HepG2 (cell line): ENCODE measurements around the gene AGBL3. TPM values are rescaled to one million over a fixed set of nuclear protein-coding genes. Genes with fewer than 3 reads are reported as not detected.
A peak's percentile ranks its signal among the peaks of the same experiment; 100 is the strongest.

Source experiments
- ADNP ChIP-seq: sonication (generic); formaldehyde crosslinking; IDR thresholded peaks from 2 replicates; pipeline ENCODE4 v1.4.0; 2020; ENCODE audit warnings: missing genetic modification reagents
- ATF3 ChIP-seq: sonication (generic); formaldehyde crosslinking; IDR thresholded peaks from 2 replicates; pipeline ENCODE4 v1.4.0; 2020; ENCODE audit warnings: missing genetic modification reagents
- FUBP1 ChIP-seq: sonication (generic); formaldehyde crosslinking; IDR thresholded peaks from 2 replicates; pipeline ENCODE4 v1.5.1; 2020; ENCODE audit warnings: missing genetic modification reagents, mild to moderate bottlenecking, borderline replicate concordance
- MTF1 ChIP-seq: sonication (generic); formaldehyde crosslinking; IDR thresholded peaks from 2 replicates; pipeline ENCODE4 v1.5.0; 2020; ENCODE audit warnings: missing genetic modification reagents
- PCBP1 ChIP-seq: fragments of 200-400 bp; formaldehyde crosslinking; IDR thresholded peaks from 2 replicates; pipeline ENCODE4 v1.6.1; 2017; ENCODE audit warnings: mild to moderate bottlenecking, low read depth, low read length, borderline replicate concordance
- PHF8 ChIP-seq: sonication (generic); formaldehyde crosslinking; IDR thresholded peaks from 2 replicates; pipeline ENCODE4 v1.5.0; 2020; ENCODE audit warnings: missing genetic modification reagents
- RBM22 ChIP-seq: fragments of 200-400 bp; formaldehyde crosslinking; optimal IDR thresholded peaks from 2 replicates; pipeline ENCODE3; 2017; ENCODE audit warnings: mild to moderate bottlenecking, low read length, moderate library complexity
- SP2 ChIP-seq: sonication (generic); formaldehyde crosslinking; IDR thresholded peaks from 2 replicates; pipeline ENCODE4 v1.5.1; 2020; ENCODE audit warnings: mild to moderate bottlenecking, missing genetic modification reagents
- TEF ChIP-seq: sonication (generic); formaldehyde crosslinking; IDR thresholded peaks from 2 replicates; pipeline ENCODE4 v1.5.0; 2020; ENCODE audit warnings: missing genetic modification reagents
- THYN1 ChIP-seq: sonication (generic); formaldehyde crosslinking; IDR thresholded peaks from 2 replicates; pipeline ENCODE4 v1.8.1; 2023; ENCODE audit warnings: low read depth, mild to moderate bottlenecking, moderate library complexity, missing genetic modification reagents, borderline replicate concordance
- ZNF337 ChIP-seq: sonication (generic); formaldehyde crosslinking; IDR thresholded peaks from 2 replicates; pipeline ENCODE4 v1.5.1; 2020; ENCODE audit warnings: missing genetic modification reagents, low read depth, mild to moderate bottlenecking, borderline replicate concordance
- ZNF781 ChIP-seq: sonication (generic); formaldehyde crosslinking; IDR thresholded peaks from 2 replicates; pipeline ENCODE4 v1.5.1; 2020; ENCODE audit warnings: borderline replicate concordance, mild to moderate bottlenecking, missing genetic modification reagents; ENCODE audit errors: not compliant biosample characterization
- polyA plus RNA-seq, 8 experiments: library from polyadenylated mRNA; depleted of rRNA in 3 of 8; stranded (reverse) in 7 of 8; unstranded in 1 of 8; fragments of >200 nt; fragmentation: Illumina TruSeq in 4 of 8; extraction: Trizol in 4 of 8; gene quantifications; 2 replicates each; pipeline versions ENCODE4 v1.2.1 to v1.2.3, GENCODE V29; 2011 to 2016; ENCODE audit warnings: low read depth in 4 of 8, missing spikeins in 1 of 8, mixed read lengths in 1 of 8; ENCODE audit not compliant: insufficient read depth in 1 of 8
- total RNA-seq, 5 experiments: library from RNA; depleted of rRNA; stranded (reverse); fragments of >200 nt; fragmentation: Illumina TruSeq; extraction: Trizol; gene quantifications; 2 replicates each; pipeline ENCODE4 v1.2.3, GENCODE V29; 2016; ENCODE audit warnings: low read depth in 1 of 5
- TF ChIP-seq, protein P1 (sequence below): sonication (generic); formaldehyde crosslinking; IDR thresholded peaks from 2 replicates; pipeline ENCODE4 v1.5.1; 2020; ENCODE audit warnings: mild to moderate bottlenecking, missing genetic modification reagents, moderate library complexity
- TF ChIP-seq, protein P2 (sequence below): sonication (generic); formaldehyde crosslinking; IDR thresholded peaks from 2 replicates; pipeline ENCODE4 v1.5.1; 2020; ENCODE audit warnings: mild to moderate bottlenecking, missing genetic modification reagents, borderline replicate concordance

The AGBL3 gene
- total and polyA plus RNA-seq, 2 of the 13 experiments (the other 11 are each of a cell fraction or from before 2014, with no cell fraction given) = 2.2 to 7.2 TPM

DNA sequence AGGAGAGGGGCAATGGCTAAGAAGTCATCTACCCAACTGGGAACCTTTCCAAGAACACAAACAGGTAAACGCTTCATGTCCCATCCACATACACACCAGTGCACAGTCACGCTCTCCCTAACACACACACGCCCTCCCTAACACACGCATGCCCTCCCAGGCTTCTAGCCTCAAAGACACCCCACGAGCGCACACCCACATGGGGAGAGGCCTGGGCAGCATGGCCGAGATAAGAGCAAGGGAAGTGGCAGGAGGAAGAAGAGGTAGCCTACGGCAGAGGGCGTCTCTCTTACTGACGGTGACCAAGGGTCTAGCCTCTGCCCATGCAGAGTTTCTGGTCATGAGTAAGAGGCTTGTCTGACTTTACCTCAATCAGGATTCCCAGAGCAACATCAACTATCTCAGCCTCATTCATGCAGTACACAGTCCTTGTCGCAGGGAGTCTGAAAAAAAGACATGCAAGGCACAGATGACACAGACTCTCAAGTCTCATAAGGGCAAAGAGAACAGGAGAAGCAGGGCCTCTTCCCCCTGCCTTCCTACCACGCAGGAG lies 181.1 kb downstream of the AGBL3 start (continued):
- TF ChIP-seq, protein P1, sequence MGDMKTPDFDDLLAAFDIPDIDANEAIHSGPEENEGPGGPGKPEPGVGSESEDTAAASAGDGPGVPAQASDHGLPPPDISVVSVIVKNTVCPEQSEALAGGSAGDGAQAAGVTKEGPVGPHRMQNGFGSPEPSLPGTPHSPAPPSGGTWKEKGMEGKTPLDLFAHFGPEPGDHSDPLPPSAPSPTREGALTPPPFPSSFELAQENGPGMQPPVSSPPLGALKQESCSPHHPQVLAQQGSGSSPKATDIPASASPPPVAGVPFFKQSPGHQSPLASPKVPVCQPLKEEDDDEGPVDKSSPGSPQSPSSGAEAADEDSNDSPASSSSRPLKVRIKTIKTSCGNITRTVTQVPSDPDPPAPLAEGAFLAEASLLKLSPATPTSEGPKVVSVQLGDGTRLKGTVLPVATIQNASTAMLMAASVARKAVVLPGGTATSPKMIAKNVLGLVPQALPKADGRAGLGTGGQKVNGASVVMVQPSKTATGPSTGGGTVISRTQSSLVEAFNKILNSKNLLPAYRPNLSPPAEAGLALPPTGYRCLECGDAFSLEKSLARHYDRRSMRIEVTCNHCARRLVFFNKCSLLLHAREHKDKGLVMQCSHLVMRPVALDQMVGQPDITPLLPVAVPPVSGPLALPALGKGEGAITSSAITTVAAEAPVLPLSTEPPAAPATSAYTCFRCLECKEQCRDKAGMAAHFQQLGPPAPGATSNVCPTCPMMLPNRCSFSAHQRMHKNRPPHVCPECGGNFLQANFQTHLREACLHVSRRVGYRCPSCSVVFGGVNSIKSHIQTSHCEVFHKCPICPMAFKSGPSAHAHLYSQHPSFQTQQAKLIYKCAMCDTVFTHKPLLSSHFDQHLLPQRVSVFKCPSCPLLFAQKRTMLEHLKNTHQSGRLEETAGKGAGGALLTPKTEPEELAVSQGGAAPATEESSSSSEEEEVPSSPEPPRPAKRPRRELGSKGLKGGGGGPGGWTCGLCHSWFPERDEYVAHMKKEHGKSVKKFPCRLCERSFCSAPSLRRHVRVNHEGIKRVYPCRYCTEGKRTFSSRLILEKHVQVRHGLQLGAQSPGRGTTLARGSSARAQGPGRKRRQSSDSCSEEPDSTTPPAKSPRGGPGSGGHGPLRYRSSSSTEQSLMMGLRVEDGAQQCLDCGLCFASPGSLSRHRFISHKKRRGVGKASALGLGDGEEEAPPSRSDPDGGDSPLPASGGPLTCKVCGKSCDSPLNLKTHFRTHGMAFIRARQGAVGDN (CRISPR knock-in tag) = 0 out of 2 replicates have a peak, but pooled peaks have one; percentile 7
- TF ChIP-seq THYN1 = no peak
- TF ChIP-seq PHF8 = peak; percentile 33; the same call in 1 of the 2 replicates
- TF ChIP-seq RBM22 = peak; percentile 15
- no peak for TF ChIP-seq ADNP (CRISPR knock-in tag)
- no peak for TF ChIP-seq ZNF337 (CRISPR knock-in tag)
- no peak for TF ChIP-seq ATF3 (CRISPR knock-in tag)
- TF ChIP-seq SP2 (CRISPR knock-in tag) = no peak
- TF ChIP-seq TEF (CRISPR knock-in tag) = no peak
- TF ChIP-seq MTF1 = no peak
- TF ChIP-seq, protein P2, sequence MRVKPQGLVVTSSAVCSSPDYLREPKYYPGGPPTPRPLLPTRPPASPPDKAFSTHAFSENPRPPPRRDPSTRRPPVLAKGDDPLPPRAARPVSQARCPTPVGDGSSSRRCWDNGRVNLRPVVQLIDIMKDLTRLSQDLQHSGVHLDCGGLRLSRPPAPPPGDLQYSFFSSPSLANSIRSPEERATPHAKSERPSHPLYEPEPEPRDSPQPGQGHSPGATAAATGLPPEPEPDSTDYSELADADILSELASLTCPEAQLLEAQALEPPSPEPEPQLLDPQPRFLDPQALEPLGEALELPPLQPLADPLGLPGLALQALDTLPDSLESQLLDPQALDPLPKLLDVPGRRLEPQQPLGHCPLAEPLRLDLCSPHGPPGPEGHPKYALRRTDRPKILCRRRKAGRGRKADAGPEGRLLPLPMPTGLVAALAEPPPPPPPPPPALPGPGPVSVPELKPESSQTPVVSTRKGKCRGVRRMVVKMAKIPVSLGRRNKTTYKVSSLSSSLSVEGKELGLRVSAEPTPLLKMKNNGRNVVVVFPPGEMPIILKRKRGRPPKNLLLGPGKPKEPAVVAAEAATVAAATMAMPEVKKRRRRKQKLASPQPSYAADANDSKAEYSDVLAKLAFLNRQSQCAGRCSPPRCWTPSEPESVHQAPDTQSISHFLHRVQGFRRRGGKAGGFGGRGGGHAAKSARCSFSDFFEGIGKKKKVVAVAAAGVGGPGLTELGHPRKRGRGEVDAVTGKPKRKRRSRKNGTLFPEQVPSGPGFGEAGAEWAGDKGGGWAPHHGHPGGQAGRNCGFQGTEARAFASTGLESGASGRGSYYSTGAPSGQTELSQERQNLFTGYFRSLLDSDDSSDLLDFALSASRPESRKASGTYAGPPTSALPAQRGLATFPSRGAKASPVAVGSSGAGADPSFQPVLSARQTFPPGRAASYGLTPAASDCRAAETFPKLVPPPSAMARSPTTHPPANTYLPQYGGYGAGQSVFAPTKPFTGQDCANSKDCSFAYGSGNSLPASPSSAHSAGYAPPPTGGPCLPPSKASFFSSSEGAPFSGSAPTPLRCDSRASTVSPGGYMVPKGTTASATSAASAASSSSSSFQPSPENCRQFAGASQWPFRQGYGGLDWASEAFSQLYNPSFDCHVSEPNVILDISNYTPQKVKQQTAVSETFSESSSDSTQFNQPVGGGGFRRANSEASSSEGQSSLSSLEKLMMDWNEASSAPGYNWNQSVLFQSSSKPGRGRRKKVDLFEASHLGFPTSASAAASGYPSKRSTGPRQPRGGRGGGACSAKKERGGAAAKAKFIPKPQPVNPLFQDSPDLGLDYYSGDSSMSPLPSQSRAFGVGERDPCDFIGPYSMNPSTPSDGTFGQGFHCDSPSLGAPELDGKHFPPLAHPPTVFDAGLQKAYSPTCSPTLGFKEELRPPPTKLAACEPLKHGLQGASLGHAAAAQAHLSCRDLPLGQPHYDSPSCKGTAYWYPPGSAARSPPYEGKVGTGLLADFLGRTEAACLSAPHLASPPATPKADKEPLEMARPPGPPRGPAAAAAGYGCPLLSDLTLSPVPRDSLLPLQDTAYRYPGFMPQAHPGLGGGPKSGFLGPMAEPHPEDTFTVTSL (CRISPR knock-in tag) = no peak
- no peak for TF ChIP-seq FUBP1 (CRISPR knock-in tag)
- TF ChIP-seq PCBP1 = no peak
- no peak for TF ChIP-seq ZNF781 (CRISPR knock-in tag)
